ENCODE results near the gene MT1F.

MT1F gene

GRCh38 chr16:56630134-56630533 lies 27.6 kb upstream of the MT1F start:
- Mint-ChIP-seq H3K9me3 (no peaks in the 10 kb centered on the region), H3K27ac (no peak overlapping the region), H3K27me3 (peaks cover 36 to 78% of the 10 kb centered on the region in 2 donors), H3K36me3 (ENCODE audit: insufficient read depth) (no peaks in the 10 kb centered on the region), H3K4me1 (ENCODE audit: low read depth in 2 of 2) (peaks cover 17 to 18% of the 10 kb centered on the region in 2 donors), H3K4me3 (no peak overlapping the region)
- peak; percentile 23 for ATAC-seq (replicated peaks)
- DNase-seq = no peak

- Mint-ChIP-seq H3K4me1 (ENCODE audit: low read depth in 2 of 2) (peaks cover 10 to 15% of the 10 kb centered on the region in 2 donors), H3K27me3 (peaks cover 43 to 78% of the 10 kb centered on the region in 2 donors), H3K27ac (no peak overlapping the region), H3K9me3 (no peaks in the 10 kb centered on the region), H3K36me3 (ENCODE audit: insufficient read depth) (no peaks in the 10 kb centered on the region), H3K4me3 (no peak overlapping the region)
- ATAC-seq (replicated peaks) (no peak), DNase-seq (no peak)
These were observed 26.6 kb upstream of the MT1F start for GRCh38 chr16:56631197-56631596.

GRCh38 chr16:56631832-56632155 lies 26.0 kb upstream of the MT1F start:
- H3K27ac Mint-ChIP-seq = no peak overlapping the region
- no peaks in the 10 kb centered on the region for H3K9me3 Mint-ChIP-seq
- DNase-seq (no peak), ATAC-seq (replicated peaks) (no peak)
- no peaks in the 10 kb centered on the region for H3K36me3 Mint-ChIP-seq (ENCODE audit: insufficient read depth)
- H3K4me3 Mint-ChIP-seq = peak overlapping the region; percentile 63 to 71
- H3K4me1 Mint-ChIP-seq (ENCODE audit: low read depth in 2 of 2) = peaks cover 10 to 17% of the 10 kb centered on the region in 2 donors
- peaks cover 49 to 78% of the 10 kb centered on the region in 2 donors for H3K27me3 Mint-ChIP-seq

GRCh38 chr16:56632156-56632847 lies 25.5 kb upstream of the MT1F start, which contains the start of gene MT1M:
TSS of gene MT1M (plus strand) at chr16:56632659. CDS start at chr16:56632732, 73 bp downstream.
- peak; percentile 63 for ATAC-seq (replicated peaks)
- DNase-seq = no peak
- Mint-ChIP-seq H3K4me1 (ENCODE audit: low read depth in 2 of 2) (peaks cover 10 to 17% of the 10 kb centered on the region in 2 donors), H3K27me3 (peaks cover 54 to 83% of the 10 kb centered on the region in 2 donors), H3K27ac (no peak within 1 kb of the TSS), H3K4me3 (peak within 1 kb of the TSS; percentile 63 to 71), H3K36me3 (ENCODE audit: insufficient read depth) (no peaks in the 10 kb centered on the region), H3K9me3 (no peaks in the 10 kb centered on the region)

- Mint-ChIP-seq H3K36me3 (ENCODE audit: insufficient read depth) (no peaks in the 10 kb centered on the region), H3K4me1 (ENCODE audit: low read depth in 2 of 2) (peaks cover 14 to 21% of the 10 kb centered on the region in 2 donors), H3K27ac (no peak overlapping the region), H3K9me3 (no peaks in the 10 kb centered on the region), H3K27me3 (peaks cover 60 to 89% of the 10 kb centered on the region in 2 donors), H3K4me3 (peak overlapping the region; percentile 63 to 71)
- ATAC-seq (replicated peaks) = no peak
- DNase-seq = no peak
These were observed 24.9 kb upstream of the MT1F start for GRCh38 chr16:56632848-56633365.

- Mint-ChIP-seq H3K4me1 (ENCODE audit: low read depth in 2 of 2) (peaks cover 16 to 23% of the 10 kb centered on the region in 2 donors), H3K27me3 (peaks cover 66 to 93% of the 10 kb centered on the region in 2 donors), H3K36me3 (ENCODE audit: insufficient read depth) (no peaks in the 10 kb centered on the region), H3K27ac (no peak overlapping the region), H3K4me3 (no peak overlapping the region), H3K9me3 (no peaks in the 10 kb centered on the region)
- no peak for DNase-seq
- ATAC-seq (replicated peaks) = no peak
These were observed 24.2 kb upstream of the MT1F start for GRCh38 chr16:56633535-56633934.

GRCh38 chr16:56634715-56635440 lies 22.9 kb upstream of the MT1F start:
- H3K4me3 Mint-ChIP-seq = peak overlapping the region; percentile 70 to 74
- H3K9me3 Mint-ChIP-seq = no peaks in the 10 kb centered on the region
- H3K4me1 Mint-ChIP-seq (ENCODE audit: low read depth in 2 of 2) = peaks cover 16 to 21% of the 10 kb centered on the region in 2 donors
- no peak for DNase-seq
- no peak for ATAC-seq (replicated peaks)
- H3K36me3 Mint-ChIP-seq (ENCODE audit: insufficient read depth) = no peaks in the 10 kb centered on the region
- H3K27ac Mint-ChIP-seq = no peak overlapping the region
- H3K27me3 Mint-ChIP-seq = peaks cover 80 to 100% of the 10 kb centered on the region in 2 donors

- ATAC-seq (replicated peaks) (peak; percentile 33), DNase-seq (no peak)
- peak overlapping the region; percentile 70 to 74 for H3K4me3 Mint-ChIP-seq
- H3K36me3 Mint-ChIP-seq (ENCODE audit: insufficient read depth) = no peaks in the 10 kb centered on the region
- peaks cover 86 to 100% of the 10 kb centered on the region in 2 donors for H3K27me3 Mint-ChIP-seq
- H3K9me3 Mint-ChIP-seq = no peaks in the 10 kb centered on the region
- peaks cover 16 to 21% of the 10 kb centered on the region in 2 donors for H3K4me1 Mint-ChIP-seq (ENCODE audit: low read depth in 2 of 2)
- no peak overlapping the region for H3K27ac Mint-ChIP-seq
These were observed 22.3 kb upstream of the MT1F start for GRCh38 chr16:56635441-56635967.

- Mint-ChIP-seq H3K4me3 (no peak overlapping the region), H3K9me3 (no peaks in the 10 kb centered on the region), H3K4me1 (ENCODE audit: low read depth in 2 of 2) (peaks cover 14 to 18% of the 10 kb centered on the region in 2 donors), H3K36me3 (ENCODE audit: insufficient read depth) (no peaks in the 10 kb centered on the region), H3K27ac (no peak overlapping the region), H3K27me3 (peaks cover 86 to 94% of the 10 kb centered on the region in 2 donors)
- DNase-seq = no peak
- no peak for ATAC-seq (replicated peaks)
These were observed 20.9 kb upstream of the MT1F start for GRCh38 chr16:56636616-56637413.

GRCh38 chr16:56637814-56638750 lies 19.7 kb upstream of the MT1F start, which contains the start of gene MT1A:
TSS of gene MT1A (plus strand) at chr16:56638666. CDS start at chr16:56638739, 73 bp downstream.
- H3K27ac Mint-ChIP-seq = no peak within 1 kb of the TSS
- H3K9me3 Mint-ChIP-seq = no peaks in the 10 kb centered on the region
- no peaks in the 10 kb centered on the region for H3K36me3 Mint-ChIP-seq (ENCODE audit: insufficient read depth)
- peak within 1 kb of the TSS; percentile 40 to 60 for H3K4me3 Mint-ChIP-seq
- H3K27me3 Mint-ChIP-seq = peaks cover 77 to 81% of the 10 kb centered on the region in 2 donors
- peak; percentile 36 for ATAC-seq (replicated peaks)
- DNase-seq = no peak
- H3K4me1 Mint-ChIP-seq (ENCODE audit: low read depth in 2 of 2) = peaks cover 20 to 24% of the 10 kb centered on the region in 2 donors

- DNase-seq (no peak), ATAC-seq (replicated peaks) (no peak)
- H3K27ac Mint-ChIP-seq = no peak overlapping the region
- H3K36me3 Mint-ChIP-seq (ENCODE audit: insufficient read depth) = no peaks in the 10 kb centered on the region
- H3K4me3 Mint-ChIP-seq = no peak overlapping the region
- H3K9me3 Mint-ChIP-seq = no peaks in the 10 kb centered on the region
- peaks cover 68 to 72% of the 10 kb centered on the region in 2 donors for H3K27me3 Mint-ChIP-seq
- peaks cover 27 to 31% of the 10 kb centered on the region in 2 donors for H3K4me1 Mint-ChIP-seq (ENCODE audit: low read depth in 2 of 2)
These were observed 18.7 kb upstream of the MT1F start for GRCh38 chr16:56639045-56639444.

GRCh38 chr16:56640076-56640475 lies 17.7 kb upstream of the MT1F start:
- no peak for ATAC-seq (replicated peaks)
- DNase-seq = no peak
- Mint-ChIP-seq H3K4me1 (ENCODE audit: low read depth in 2 of 2) (peaks cover 24 to 29% of the 10 kb centered on the region in 2 donors), H3K27me3 (peaks cover 57 to 61% of the 10 kb centered on the region in 2 donors), H3K9me3 (no peaks in the 10 kb centered on the region), H3K36me3 (ENCODE audit: insufficient read depth) (no peaks in the 10 kb centered on the region), H3K27ac (no peak overlapping the region), H3K4me3 (no peak overlapping the region)

All from effector memory CD8-positive, alpha-beta T cell (primary cell).